Activated T-cell treated with anti-CD3 and anti-CD28 coated beads for 24 hours (primary cell): Measurements from ENCODE around the gene PRF1.

Experiments
- DNase-seq: peaks from one replicate; pipeline ENCODE4 v3.0.0-alpha.2; 2020; ENCODE audit warnings: low read depth

Gene PRF1

DNA sequence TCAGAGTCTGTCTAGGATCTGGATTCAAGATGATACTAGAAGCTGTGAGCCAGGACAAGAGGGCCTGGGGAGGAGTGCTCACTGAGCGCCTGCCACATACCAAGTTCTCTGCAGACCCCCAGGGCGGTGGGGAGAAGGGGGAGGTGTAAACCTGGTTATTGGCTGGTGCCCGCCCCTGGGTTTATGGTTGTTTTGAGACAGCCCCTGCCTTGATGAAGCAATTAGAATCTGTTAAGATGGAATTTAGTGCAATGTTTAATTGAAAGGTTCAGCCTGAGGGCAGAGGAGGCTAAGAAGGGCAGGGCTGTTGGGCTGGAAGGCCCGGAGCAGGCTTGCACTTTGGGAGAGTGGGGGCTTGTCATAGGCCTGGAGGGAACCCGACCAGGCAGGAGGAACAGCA lies 42.7 kb downstream of the PRF1 start:
- DNase-seq, result no peak

- peak; percentile 64 for DNase-seq
Measured at GRCh38 chr10:70558871-70559810, 43.4 kb downstream of the PRF1 start.

- DNase-seq, result no peak
Measured at GRCh38 chr10:70558295-70558694, 44.2 kb downstream of the PRF1 start.

DNA sequence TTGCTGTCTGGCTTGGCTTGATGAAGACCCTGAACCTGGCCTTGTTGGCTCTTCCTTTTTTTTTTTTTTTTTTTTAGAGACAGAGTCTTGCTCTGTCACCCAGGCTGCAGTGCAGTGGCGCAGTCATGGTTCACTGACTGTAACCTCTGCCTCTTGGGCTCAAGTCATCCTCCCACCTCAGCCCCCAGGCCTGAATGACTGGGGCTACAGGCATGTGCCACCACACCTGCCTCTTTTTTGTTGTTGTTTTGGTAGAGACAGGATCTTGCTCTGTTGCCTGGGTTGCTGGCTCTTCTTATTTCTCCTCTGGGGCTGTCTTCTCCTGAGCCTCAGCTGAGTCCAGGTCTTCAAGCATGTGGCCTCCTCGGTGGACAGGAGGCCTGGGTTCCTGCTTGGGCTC lies 44.7 kb downstream of the PRF1 start:
- no peak for DNase-seq

GRCh38 chr10:70557086-70557845 lies 45.3 kb downstream of the PRF1 start:
- DNase-seq, result no peak

GRCh38 chr10:70555371-70555770 lies 47.2 kb downstream of the PRF1 start:
- DNase-seq, result no peak

DNA sequence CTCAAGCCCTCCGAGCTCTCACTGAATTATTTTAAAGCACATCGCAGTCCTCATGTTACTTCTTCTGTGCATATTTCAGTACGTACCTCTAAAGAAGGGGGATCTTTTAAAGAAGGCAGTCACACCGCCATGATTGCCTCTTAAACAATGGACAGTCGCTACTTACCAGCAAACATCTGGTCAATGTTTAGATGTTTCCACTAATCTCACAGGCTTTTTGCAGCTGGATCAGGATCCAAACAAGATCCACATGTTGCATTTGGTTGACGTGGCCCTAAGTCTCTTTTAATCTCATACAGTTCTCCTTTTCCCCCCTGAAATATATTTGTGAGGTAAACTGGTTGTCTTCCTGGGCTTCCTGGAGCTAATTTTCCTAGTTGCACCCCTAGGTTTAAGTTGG lies 50.0 kb downstream of the PRF1 start:
- DNase-seq, result no peak

DNA sequence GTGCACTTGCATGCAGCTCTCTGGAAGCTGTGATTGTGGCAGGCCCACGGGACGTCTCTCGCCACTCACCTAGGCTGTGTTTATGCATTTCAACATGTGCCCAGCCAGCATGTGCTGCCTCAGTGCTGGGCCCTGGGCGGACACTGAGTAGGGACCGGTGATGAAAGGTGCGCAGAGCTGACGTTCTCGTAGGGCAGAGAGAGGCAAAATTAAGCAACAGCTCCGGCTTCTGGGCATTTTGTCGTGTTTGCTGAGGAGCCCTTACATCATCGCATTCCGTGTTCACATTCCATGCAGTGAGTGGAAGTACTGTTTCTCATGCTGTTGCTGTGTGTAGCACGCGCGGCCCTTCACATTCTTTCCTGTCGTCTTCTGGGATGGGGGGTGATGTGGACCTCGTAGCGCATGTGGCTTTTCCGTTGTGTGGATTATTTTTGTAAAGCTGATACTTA lies 50.5 kb downstream of the PRF1 start:
- DNase-seq, result no peak

DNA sequence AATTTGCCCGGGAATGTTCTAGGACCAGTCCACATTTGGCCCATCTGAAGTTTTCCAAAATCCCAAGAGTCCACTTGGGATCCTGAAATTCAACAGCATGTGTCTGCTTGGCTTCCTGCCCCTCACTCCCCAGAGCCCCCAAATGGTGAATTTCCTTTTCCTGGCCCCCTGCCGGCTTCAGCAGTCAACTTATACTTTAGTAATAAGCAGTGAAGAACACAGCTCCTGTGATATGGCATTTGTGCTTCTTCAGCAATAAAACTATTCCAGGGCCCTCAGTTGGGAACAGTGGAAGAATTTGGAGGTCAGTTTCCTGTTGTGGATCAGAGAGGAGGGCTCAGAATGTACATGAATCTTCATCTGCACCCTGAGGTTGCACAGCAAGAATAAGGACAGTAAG lies 51.1 kb downstream of the PRF1 start:
- DNase-seq, result no peak

DNA sequence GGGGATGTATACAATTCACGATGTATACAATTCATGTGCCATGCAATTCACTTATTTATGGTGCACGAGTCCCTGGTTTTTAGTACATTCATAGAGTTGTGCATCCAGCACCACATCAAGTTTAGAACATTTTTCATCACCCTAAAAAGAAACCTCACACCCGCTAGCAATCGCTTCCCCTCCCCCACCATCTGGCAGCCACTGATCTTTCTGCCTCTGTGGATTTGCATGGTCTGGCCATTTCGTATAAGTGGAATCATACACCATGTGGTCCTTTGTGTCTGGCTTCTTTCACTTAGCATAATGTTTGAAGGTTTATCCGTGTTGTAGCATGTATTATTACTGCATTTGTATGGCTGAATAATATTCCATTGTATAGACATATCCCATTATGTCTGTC lies 52.1 kb downstream of the PRF1 start:
- no peak for DNase-seq

- peak; percentile 62 for DNase-seq
Measured at GRCh38 chr10:70549962-70550458, 52.5 kb downstream of the PRF1 start.

GRCh38 chr10:70549351-70549961 lies 53.1 kb downstream of the PRF1 start:
- no peak for DNase-seq
